ENCODE data around the gene SVEP1.
A peak's percentile ranks its signal among the peaks of the same experiment; 100 is the strongest.

SVEP1 gene

GRCh38 chr9:110351009-110351467 lies 228.5 kb downstream of the SVEP1 start:
- peak; percentile 51; the same call in 1 of the 3 replicates for ATAC-seq
- no peak for TF ChIP-seq BACH2 (CRISPR knock-in tag; IDR thresholded peaks at IDR 0.05; ENCODE audit: borderline replicate concordance)
- no peak for TF ChIP-seq CREB5 (CRISPR knock-in tag; IDR thresholded peaks at IDR 0.05; ENCODE audit: low read depth)
- TF ChIP-seq GLIS3 (CRISPR knock-in tag; IDR thresholded peaks at IDR 0.05): no peak
- TF ChIP-seq ZC3H10 (CRISPR knock-in tag; IDR thresholded peaks at IDR 0.05): no peak
- no peak for TF ChIP-seq ESRRG (CRISPR knock-in tag; IDR thresholded peaks at IDR 0.05)
- TF ChIP-seq OSR1 (CRISPR knock-in tag; IDR thresholded peaks at IDR 0.05): no peak
- TF ChIP-seq POU6F1 (CRISPR knock-in tag; IDR thresholded peaks at IDR 0.05; ENCODE audit: borderline replicate concordance, low read depth): no peak
- TF ChIP-seq ISL1 (CRISPR knock-in tag; IDR thresholded peaks at IDR 0.05): no peak
- TF ChIP-seq PATZ1 (CRISPR knock-in tag; IDR thresholded peaks at IDR 0.05; ENCODE audit: borderline replicate concordance): no peak
- no peak for TF ChIP-seq ZFP3 (CRISPR knock-in tag; IDR thresholded peaks at IDR 0.05)
- no peak for TF ChIP-seq CSRNP3 (CRISPR knock-in tag; IDR thresholded peaks at IDR 0.05)
- TF ChIP-seq RARB (CRISPR knock-in tag; IDR thresholded peaks at IDR 0.05): no peak
- no peak for TF ChIP-seq TCF4 (CRISPR knock-in tag; IDR thresholded peaks at IDR 0.05; ENCODE audit: borderline replicate concordance)

- no peak for ATAC-seq
These were observed 233.2 kb downstream of the SVEP1 start for GRCh38 chr9:110346325-110346724.

GRCh38 chr9:110344821-110345220 lies 234.7 kb downstream of the SVEP1 start:
- no peak for ATAC-seq
- TF ChIP-seq TCF4 (CRISPR knock-in tag; IDR thresholded peaks at IDR 0.05; ENCODE audit: borderline replicate concordance) (no peak), PPARA (CRISPR knock-in tag; IDR thresholded peaks at IDR 0.05; ENCODE audit: borderline replicate concordance) (no peak), TSHZ2 (CRISPR knock-in tag; IDR thresholded peaks at IDR 0.05) (no peak), CSRNP3 (CRISPR knock-in tag; IDR thresholded peaks at IDR 0.05) (no peak), ZNF8 (CRISPR knock-in tag; IDR thresholded peaks at IDR 0.05) (no peak), POU6F1 (CRISPR knock-in tag; IDR thresholded peaks at IDR 0.05; ENCODE audit: borderline replicate concordance, low read depth) (no peak), BACH2 (CRISPR knock-in tag; IDR thresholded peaks at IDR 0.05; ENCODE audit: borderline replicate concordance) (no peak), RARB (CRISPR knock-in tag; IDR thresholded peaks at IDR 0.05) (no peak), SNAI2 (CRISPR knock-in tag; IDR thresholded peaks at IDR 0.05) (no peak)

More at GRCh38 chr9:110346325-110346724, 233.2 kb downstream of the SVEP1 start:
- TF ChIP-seq ISL1 (CRISPR knock-in tag; IDR thresholded peaks at IDR 0.05) (no peak), POU6F1 (CRISPR knock-in tag; IDR thresholded peaks at IDR 0.05; ENCODE audit: borderline replicate concordance, low read depth) (no peak), RARB (CRISPR knock-in tag; IDR thresholded peaks at IDR 0.05) (no peak)

All from SK-N-SH treated with all-trans-retinoic acid at 6 μM for 48 hours (cell line).